Body of pancreas (tissue), 4 donors: Measurements from ENCODE around the gene ATP5PD. TPM values are rescaled to one million over a fixed set of nuclear protein-coding genes. Genes with fewer than 3 reads are reported as not detected.

ENCODE experiments used
- ATAC-seq: fragments of 150-250 bp; one replicate; pipeline ENCODE4 v1.9.1; 2016
- DNase-seq, 4 donors: peaks; one replicate each; pipeline ENCODE4 v3.0.0-alpha.2; 2019
- H3K27ac ChIP-seq, 4 donors: fragments of 200-600 bp; sonication (generic); 1 replicate in 3 of 4; 2 replicates in 1 of 4; pipeline versions ENCODE4 v1.5.1 to v1.6.1; 2016 to 2019; ENCODE audit warnings: mild to moderate bottlenecking in 1 of 4, mixed read lengths in 1 of 4, moderate library complexity in 1 of 4
- H3K27me3 ChIP-seq, 2 donors: fragments of 200-600 bp; sonication (generic); one replicate each; pipeline ENCODE4 v1.6.0; 2016; ENCODE audit warnings: mild to moderate bottlenecking in 1 of 2
- H3K36me3 ChIP-seq, 2 donors: fragments of 200-600 bp; sonication (generic); replicated peaks in 1 of 2; 2 replicates each; pipeline ENCODE4 v1.5.1; 2016; ENCODE audit warnings: low read depth in 2 of 2; ENCODE audit not compliant: insufficient read depth in 1 of 2
- H3K4me1 ChIP-seq: fragments of 200-600 bp; sonication (generic); one replicate; pipeline ENCODE4 v1.6.0; 2016
- H3K4me3 ChIP-seq, 2 donors: fragments of 200-600 bp; sonication (generic); 1 replicate in 1 of 2; 2 replicates in 1 of 2; pipeline ENCODE4 v1.5.1; 2016 to 2019
- H3K9me3 ChIP-seq, 3 donors: fragments of 200-600 bp; sonication (generic); 1 replicate in 2 of 3; 2 replicates in 1 of 3; pipeline ENCODE4 v1.5.1; 2016
- CTCF ChIP-seq, 7 experiments: fragments of 450-650 bp in 4 of 7; fragments of 200-600 bp in 3 of 7; sonication (generic) in 3 of 7; IDR thresholded peaks; one replicate each; pipeline ENCODE4 v1.5.1; 2016 to 2019; ENCODE audit warnings: antibody characterized with exemption in 7 of 7
- POLR2A ChIP-seq, 3 donors: fragments of 450-650 bp; IDR thresholded peaks; one replicate each; pipeline ENCODE4 v1.6.1; 2016; ENCODE audit warnings: antibody characterized with exemption in 3 of 3, mild to moderate bottlenecking in 2 of 3
- WGBS, 2 donors: methylation state at CpG; one replicate each; pipeline ENCODE4 v1.1.5; 2017; 5-methylcytosine and 5-hydroxymethylcytosine counted together
- intact Hi-C: fragments of 100-400 bp; cut with DNase I; formaldehyde crosslinking; loops from one replicate; pipeline ENCODE4 v1.15.1; 2023
- total RNA-seq, 2 donors: library from RNA; depleted of rRNA; stranded (reverse); fragments of >200 nt; gene quantifications; one replicate each; pipeline ENCODE4 v1.1.0, GENCODE V29; 2016

Gene ATP5PD
- total RNA-seq, 2 donors from 2014 or later, result 105 to 131 TPM

- intact Hi-C loops, result no loop called here
- Histone ChIP-seq H3K36me3 (no peaks in the 10 kb centered on the region), H3K27ac (peak overlapping the region in 3 of 4 donors; percentile 34 to 88 (median 57)), H3K4me3 (no peak overlapping the region), H3K4me1 (peaks cover 67% of the 10 kb centered on the region), H3K9me3 (no peaks in the 10 kb centered on the region), H3K27me3 (no peaks in the 10 kb centered on the region)
- WGBS, 2 donors, result 77 to 82% methylated on average over 9 to 10 of the region's 10 CpGs
- TF ChIP-seq POLR2A (IDR thresholded peaks at IDR 0.05) (no peak), CTCF (IDR thresholded peaks at IDR 0.05) (no peak)
- no peak for ATAC-seq
- no peak for DNase-seq
Observed at GRCh38 chr17:75091855-75092327, 45.1 kb upstream of the ATP5PD start.

- WGBS, 2 donors, result 58 to 69% methylated on average over 16 to 19 of the region's 19 CpGs
- no peaks in the 10 kb centered on the region for H3K27me3 ChIP-seq
- ATAC-seq (no peak), DNase-seq (no peak)
- intact Hi-C loops, result no loop called here
- H3K9me3 ChIP-seq, result no peaks in the 10 kb centered on the region
- H3K4me1 ChIP-seq, result peaks cover 61% of the 10 kb centered on the region
- TF ChIP-seq POLR2A (IDR thresholded peaks at IDR 0.05) (no peak), CTCF (IDR thresholded peaks at IDR 0.05) (no peak)
- peak overlapping the region in 3 of 4 donors; percentile 34 to 88 (median 57) for H3K27ac ChIP-seq
- no peaks in the 10 kb centered on the region for H3K36me3 ChIP-seq
- no peak overlapping the region for H3K4me3 ChIP-seq
Observed at GRCh38 chr17:75090871-75091854, 44.4 kb upstream of the ATP5PD start.

GRCh38 chr17:75088465-75089417 is 42.0 kb upstream of the ATP5PD start:
- no peaks in the 10 kb centered on the region for H3K36me3 ChIP-seq
- H3K9me3 ChIP-seq, result no peaks in the 10 kb centered on the region
- intact Hi-C loops, result no loop called here
- TF ChIP-seq CTCF (IDR thresholded peaks at IDR 0.05), result no peak
- TF ChIP-seq POLR2A (IDR thresholded peaks at IDR 0.05), result peak in 1 of 3 donors; percentile 9
- no peak for DNase-seq
- 74 to 94% methylated on average over 2 to 11 of the region's 11 CpGs for WGBS, 2 donors
- peaks cover 53% of the 10 kb centered on the region for H3K4me1 ChIP-seq
- H3K27ac ChIP-seq, result peak overlapping the region; percentile 64 to 88 (median 84)
- no peak for ATAC-seq
- no peaks in the 10 kb centered on the region for H3K27me3 ChIP-seq
- H3K4me3 ChIP-seq, result no peak overlapping the region

GRCh38 chr17:75087558-75088453 is 41.0 kb upstream of the ATP5PD start, which contains the start of gene SLC16A5:
Gene SLC16A5 (plus strand): TSS chr17:75087954. CDS start chr17:75093637, 5,683 bp downstream.
- Histone ChIP-seq H3K4me3 (no peak within 1 kb of the TSS), H3K27ac (peak within 1 kb of the TSS; percentile 64 to 88 (median 84)), H3K36me3 (no peaks in the 10 kb centered on the region), H3K27me3 (no peaks in the 10 kb centered on the region), H3K9me3 (no peaks in the 10 kb centered on the region), H3K4me1 (peaks cover 44% of the 10 kb centered on the region)
- intact Hi-C loops, result no loop called here
- ATAC-seq (peak; percentile 83), DNase-seq (peak; percentile 65 to 83 (median 75))
- TF ChIP-seq CTCF (IDR thresholded peaks at IDR 0.05) (no peak), POLR2A (IDR thresholded peaks at IDR 0.05) (peak; percentile 46 to 58 (median 54))
- WGBS, 2 donors, result 23 to 47% methylated on average over 13 to 46 of the region's 69 CpGs
